NB4 (cell line): ENCODE data around the gene EIF3A.

Source experiments
- DNase-seq: peaks from one replicate; pipeline ENCODE4 v3.0.0; 2010; ENCODE audit warnings: low read depth
- H3K4me3 ChIP-seq: one replicate; pipeline ENCODE4 v1.5.1; 2011; ENCODE audit warnings: mild to moderate bottlenecking, low read depth, low read length, moderate library complexity
- CTCF ChIP-seq: IDR thresholded peaks from one replicate; pipeline ENCODE4 v1.5.1; 2012; ENCODE audit warnings: low read depth, low read length
- MAX ChIP-seq: IDR thresholded peaks from 2 replicates; pipeline ENCODE4 v1.6.1; 2011; ENCODE audit warnings: low read depth, low read length
- MYC ChIP-seq: IDR thresholded peaks from 2 replicates; pipeline ENCODE4 v1.6.1; 2011; ENCODE audit warnings: low read depth, low read length
- POLR2A ChIP-seq: IDR thresholded peaks from 2 replicates; pipeline ENCODE4 v1.6.1; 2011; ENCODE audit warnings: mild to moderate bottlenecking; ENCODE audit not compliant: insufficient read length; ENCODE audit errors: extremely low read depth

Gene EIF3A

GRCh38 chr10:119080521-119081259 is at the start of gene EIF3A:
EIF3A (minus strand) TSS chr10:119080817; CDS start chr10:119080676, 141 bp downstream.
- H3K4me3 ChIP-seq: peak within 1 kb of the TSS; percentile 99
- TF ChIP-seq MAX (peak; percentile 99), CTCF (no peak), MYC (peak; percentile 99), POLR2A (peak; percentile 99)
- peak; percentile 96 for DNase-seq

GRCh38 chr10:119129721-119130120 is 49.1 kb upstream of the EIF3A start:
- no peak overlapping the region for H3K4me3 ChIP-seq
- DNase-seq: no peak
- TF ChIP-seq MAX (no peak), POLR2A (no peak), MYC (no peak), CTCF (no peak)

- no peak overlapping the region for H3K4me3 ChIP-seq
- DNase-seq: no peak
- TF ChIP-seq MYC: no peak
- TF ChIP-seq POLR2A: no peak
- TF ChIP-seq CTCF: no peak
- no peak for TF ChIP-seq MAX
These were observed 45.3 kb upstream of the EIF3A start for GRCh38 chr10:119125942-119126341.

GRCh38 chr10:119120875-119121274 is 40.3 kb upstream of the EIF3A start:
- H3K4me3 ChIP-seq: no peak overlapping the region
- TF ChIP-seq POLR2A (no peak), MAX (no peak), MYC (no peak), CTCF (no peak)
- no peak for DNase-seq

GRCh38 chr10:119120413-119120867 is 39.8 kb upstream of the EIF3A start:
- DNase-seq: peak; percentile 73
- no peak overlapping the region for H3K4me3 ChIP-seq
- TF ChIP-seq POLR2A (no peak), CTCF (no peak), MAX (no peak), MYC (0 out of 2 replicates have a peak, but pooled peaks have one; percentile 13)
